Germinal center (tissue), 1 donor: ENCODE measurements around the gene CCNF.

Source experiments
- DNase-seq: peaks from one replicate; pipeline ENCODE4 v3.0.0; 2012; ENCODE audit warnings: mixed read lengths, low spot score

The CCNF gene

DNA sequence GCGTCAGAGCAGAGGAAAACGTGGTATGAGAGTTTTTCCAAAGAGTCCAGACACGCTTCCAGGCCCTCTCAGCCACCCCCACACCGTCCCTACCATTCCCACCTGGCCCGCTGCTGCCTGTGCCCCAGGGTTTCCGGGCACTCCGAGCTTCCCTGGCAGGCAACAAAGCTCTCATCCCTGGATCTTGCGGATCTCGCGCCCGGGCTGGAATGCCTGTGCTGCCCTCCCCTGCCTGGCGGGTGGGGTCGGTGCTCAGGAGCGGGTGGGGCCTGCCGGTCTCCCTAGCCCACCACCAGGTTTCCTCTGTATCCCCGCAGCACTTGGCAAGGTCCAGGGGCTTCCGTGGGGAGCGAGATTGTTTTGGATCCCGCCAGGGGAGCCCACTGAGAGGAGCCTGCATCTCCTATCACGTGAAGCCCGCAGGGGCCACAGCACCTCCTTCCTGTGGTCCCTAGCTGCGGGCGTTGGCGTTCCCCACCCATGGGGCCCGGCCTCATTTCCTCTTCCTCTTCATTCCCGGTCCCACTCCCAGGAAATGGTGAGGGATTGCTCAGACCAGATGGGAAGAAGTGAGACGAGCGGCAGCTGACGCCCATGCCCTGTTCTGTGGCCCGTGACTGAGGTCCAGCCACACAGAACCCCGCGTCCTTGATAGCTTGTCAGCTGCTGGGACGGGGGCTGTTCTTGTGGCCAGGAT is 56.7 kb downstream of the CCNF start:
- no peak for DNase-seq

DNA sequence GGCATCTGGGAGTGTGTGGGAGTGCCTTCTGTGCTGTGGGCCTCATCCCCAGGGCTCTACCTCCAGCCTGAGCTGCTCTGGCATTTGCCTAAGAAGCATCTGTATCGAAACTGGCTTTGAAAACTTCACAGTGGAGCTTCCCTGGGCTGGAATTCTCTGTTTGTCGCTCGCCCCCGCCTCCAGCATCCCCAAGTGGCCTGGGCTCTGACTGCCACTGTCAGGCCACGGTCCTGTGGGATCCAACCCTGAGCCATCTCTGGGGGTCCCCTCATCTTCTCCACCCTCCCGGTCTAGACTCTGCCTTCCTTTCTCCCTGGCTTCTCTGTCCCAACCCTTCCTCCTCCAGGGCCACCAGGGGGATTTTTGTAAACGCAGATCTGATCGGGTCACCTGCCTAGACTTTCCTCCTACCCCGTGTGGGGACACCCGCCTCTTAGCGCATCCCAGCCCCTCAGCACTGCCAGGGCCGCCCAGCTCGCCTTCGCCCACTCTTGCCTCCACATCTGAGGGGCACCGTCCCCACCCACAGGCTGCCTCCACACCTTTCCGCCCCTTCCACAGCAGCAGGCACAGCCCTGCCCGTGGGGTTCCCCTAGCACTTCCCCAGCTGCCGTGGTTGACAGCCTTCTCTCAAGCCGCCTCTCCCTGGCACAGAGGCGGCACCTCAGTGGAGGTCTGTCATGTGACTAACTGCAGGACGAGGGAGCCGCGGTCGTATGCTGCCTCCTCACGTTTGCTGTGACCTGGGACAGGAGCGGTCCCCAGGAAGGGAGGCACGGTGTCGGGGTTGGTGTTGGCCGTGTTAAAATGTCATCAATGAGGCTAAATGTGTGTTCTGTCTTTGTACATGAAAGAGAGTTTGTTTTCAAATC is 57.6 kb downstream of the CCNF start:
- peak; percentile 88 for DNase-seq

DNA sequence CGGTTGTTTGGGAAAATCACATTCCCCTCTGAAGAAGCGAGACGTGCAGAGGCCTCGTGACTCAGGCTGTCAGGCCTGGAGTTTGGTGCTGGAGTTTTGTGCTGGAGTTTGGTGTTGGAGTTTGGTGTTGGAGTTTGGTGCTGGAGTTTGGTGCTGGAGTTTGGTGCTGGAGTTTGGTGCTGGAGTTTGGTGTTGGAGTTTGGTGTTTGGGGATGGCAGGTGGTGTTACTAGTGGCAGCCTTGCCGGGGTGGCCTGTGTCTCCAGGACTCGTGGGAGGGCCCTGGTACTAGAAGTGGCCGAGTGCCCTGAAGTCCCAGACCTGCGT is 58.2 kb downstream of the CCNF start:
- no peak for DNase-seq

DNA sequence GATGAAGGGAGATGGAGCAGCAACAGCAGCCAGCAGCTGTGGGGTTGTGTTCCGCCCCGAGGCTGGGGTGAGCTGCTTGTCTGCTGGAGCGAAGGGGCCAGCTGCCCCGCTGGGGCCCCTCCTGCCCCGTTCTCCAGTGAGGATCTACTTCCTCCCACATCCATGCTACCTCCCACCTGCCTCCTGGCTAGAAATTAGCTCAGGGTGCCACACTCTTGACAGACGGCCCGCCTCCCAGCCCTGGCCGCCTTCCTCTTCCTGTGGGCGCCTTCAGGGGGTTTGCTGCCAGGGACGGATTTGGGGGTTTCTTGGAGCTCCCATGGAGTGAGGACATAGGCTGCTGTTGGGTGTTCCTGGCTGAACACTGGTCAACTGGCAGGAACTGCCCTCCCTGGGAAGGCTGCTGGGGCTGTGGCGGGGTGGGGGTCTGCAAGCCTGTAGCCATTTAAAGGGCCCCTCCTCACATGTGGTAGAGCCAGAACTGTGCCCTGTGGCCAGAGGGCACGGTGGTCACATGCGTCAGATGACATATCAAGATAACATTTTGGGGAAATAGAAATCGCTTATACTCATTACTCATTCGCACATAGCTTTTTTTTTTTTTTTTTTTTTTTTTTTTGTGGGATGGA is 58.8 kb downstream of the CCNF start:
- no peak for DNase-seq

DNA sequence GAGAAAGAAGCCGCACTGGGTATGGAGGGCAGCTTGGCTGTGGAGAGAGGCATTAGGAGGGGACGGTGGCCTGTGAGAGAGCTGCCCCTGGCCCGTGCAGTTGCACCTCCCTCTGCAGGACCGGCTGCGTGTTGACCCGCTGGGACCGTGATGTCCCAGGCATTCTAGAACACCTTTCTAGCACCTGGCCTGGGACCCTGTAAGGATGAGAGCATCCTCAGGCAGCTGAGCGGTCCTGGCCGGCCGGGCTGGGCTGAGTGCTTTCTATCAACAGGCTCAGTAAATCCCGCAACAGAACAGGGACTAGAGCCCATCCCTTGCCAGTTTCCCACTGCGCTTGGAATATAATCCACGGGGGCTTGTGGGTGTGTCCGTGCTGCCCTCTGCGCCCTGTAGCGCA is 60.3 kb downstream of the CCNF start:
- DNase-seq, result no peak

DNA sequence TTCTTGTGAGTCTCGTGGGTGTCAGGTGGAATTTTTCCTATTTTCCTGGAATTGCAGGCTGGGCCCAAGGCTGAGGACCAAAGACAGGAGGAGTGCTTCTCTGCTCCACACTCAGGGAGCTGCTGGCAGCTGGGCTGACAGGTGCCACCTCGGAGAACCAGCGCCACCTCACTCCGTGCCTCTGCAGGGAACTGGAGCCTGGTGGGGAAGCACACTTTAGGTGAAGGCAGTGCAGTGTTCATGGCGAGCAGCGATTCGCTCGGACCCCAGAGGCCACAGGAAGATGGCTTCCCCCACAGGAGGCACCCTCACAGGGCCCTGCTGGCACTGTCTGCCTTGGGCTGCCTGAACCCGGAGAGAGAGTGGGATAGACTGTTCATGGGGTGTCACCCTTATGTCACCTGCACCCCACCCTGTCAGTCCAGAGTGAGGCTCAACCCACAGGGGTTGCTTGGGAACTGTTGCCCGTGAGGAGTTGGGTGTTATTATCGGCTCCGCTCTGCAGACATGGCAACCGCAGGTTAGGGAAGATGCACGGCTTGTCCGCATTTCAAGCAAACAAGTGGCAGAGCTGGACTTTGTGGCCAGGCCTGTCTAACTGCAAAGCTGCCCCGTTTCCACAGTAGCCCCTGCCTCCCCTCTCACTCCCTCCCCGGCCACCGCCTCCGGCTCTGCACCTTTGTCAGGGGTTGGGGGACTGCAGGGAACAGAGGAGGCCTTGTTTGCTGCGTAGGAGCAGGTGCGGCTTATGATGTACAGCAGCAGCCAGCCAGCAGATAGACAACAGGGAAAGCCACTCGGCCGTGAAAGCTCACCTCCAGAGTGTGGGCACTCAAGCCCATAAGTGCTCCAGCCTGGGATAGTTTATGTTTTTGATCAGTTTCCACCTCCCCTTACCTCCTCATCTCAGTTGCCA is 61.2 kb downstream of the CCNF start:
- DNase-seq, result no peak

DNA sequence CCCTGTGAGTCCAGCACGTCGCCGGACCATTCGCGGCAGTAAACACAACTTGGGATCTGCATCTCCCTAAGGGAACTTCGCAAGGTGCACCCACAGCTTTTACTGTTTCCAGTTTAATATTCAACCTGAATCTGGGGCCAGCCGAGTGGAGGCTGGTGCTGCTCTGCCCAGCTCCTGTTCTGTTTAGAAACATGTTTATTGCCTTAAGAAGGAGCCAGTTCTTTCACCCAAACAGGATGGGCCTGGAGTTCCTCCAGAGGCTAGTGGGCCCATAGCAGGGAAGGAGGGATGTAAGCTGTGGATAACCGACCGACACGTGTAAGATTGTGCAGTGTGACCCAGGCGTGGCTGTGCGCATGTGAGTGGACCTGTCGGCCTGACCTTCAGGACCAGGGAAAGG is 63.0 kb downstream of the CCNF start:
- DNase-seq, result no peak

DNA sequence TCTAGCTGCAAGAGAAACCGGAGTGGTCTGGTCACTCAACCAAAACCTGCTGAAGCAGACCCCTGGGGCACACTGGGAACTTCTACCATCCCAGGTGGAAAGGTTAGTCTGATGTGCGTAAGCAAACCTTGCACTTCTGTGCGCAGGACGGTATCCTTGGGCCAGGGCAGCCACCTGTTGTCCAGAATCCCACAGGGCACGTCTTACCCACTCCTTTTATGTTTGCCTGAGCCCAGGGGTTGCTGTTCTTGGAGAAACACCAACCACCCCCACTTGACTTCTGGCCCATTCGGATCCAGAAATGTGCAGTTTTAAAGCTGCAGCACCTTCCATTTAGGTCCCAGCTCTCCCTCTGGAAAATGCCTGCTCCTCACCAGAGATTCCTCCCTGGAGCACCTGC is 64.4 kb downstream of the CCNF start:
- no peak for DNase-seq

DNA sequence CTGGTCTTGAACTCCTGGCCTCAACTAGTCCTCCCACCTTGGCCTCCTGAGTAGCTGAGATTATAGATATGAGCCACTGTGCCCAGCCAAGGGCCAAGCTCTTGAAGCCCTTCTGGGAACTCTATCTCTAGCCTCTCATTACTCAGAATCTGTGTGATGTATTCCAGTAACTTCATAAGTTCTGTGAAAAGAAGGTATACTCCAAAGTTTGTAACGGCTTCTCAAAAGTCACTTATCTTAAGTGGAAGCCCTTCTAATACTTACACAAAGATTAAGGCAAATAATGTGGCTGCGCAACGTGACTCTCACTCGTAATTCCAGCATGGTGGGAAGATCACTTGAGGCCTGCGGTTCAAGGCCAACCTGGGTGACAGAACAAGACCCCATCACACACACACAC is 65.4 kb downstream of the CCNF start:
- no peak for DNase-seq

DNA sequence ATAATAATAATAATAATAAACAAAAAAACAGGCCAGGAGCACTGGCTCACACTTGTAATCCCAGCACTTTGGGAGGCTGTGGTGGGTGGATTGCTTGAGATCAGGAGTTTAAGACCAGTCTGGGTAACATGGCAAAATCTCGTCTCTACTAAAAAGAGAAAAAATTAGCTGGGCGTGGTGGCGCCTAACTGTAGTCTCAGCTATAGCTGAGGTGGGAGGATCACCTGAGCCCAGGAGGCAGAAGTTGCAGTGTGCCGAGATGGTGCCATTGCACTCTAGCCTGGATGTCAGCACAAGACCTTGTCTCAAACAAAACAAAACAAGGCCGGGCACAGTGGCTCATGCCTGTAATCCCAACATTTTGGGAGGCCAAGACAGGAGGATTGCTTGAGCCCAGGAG is 65.8 kb downstream of the CCNF start:
- no peak for DNase-seq

DNA sequence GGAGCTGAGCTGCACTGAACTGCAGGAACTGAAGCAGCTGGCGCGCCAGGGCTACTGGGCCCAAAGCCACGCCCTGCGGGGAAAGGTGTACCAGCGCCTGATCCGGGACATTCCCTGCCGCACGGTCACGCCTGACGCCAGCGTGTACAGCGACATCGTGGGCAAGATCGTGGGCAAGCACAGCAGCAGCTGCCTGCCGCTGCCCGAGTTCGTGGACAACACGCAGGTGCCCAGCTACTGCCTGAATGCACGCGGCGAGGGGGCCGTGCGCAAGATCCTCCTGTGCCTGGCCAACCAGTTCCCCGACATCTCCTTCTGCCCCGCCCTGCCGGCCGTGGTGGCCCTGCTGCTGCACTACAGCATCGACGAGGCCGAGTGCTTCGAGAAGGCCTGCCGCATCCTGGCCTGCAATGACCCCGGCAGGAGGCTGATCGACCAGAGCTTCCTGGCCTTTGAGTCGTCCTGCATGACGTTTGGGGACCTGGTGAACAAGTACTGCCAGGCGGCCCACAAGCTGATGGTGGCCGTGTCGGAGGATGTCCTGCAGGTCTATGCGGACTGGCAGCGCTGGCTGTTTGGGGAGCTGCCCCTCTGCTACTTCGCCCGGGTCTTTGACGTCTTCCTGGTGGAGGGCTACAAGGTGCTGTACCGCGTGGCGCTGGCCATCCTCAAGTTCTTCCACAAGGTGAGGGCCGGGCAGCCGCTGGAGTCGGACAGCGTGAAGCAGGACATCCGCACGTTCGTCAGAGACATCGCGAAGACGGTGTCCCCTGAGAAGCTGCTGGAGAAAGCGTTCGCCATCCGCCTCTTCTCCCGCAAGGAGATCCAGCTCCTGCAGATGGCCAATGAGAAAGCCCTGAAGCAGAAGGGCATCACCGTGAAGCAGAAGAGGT is 67.2 kb downstream of the CCNF start:
- no peak for DNase-seq

DNA sequence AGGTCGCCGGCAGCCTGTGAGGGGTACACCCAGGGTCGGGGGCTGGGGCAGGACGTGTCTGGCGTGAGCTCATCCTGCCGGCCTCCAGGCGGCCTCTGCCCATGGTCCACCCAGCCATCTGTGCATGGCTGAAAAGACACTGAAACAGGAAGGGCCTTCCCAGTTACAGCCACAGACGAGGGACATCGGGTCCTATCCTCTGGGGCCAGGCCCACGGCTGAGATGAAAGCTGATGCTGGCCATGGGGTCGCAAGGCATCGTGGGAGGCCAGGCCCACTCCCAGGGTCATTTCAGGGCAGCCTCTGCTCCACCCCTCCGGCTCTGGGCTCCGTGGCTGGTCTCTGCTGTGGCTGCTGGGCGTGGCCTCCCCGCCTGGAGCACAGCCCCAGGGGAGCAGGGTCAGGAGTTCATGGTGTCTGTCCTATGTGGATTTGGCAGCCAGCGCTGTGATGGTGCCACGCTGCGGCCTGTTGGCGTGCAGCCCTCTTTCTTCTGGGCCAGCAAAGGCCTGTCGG is 67.9 kb downstream of the CCNF start:
- no peak for DNase-seq

DNA sequence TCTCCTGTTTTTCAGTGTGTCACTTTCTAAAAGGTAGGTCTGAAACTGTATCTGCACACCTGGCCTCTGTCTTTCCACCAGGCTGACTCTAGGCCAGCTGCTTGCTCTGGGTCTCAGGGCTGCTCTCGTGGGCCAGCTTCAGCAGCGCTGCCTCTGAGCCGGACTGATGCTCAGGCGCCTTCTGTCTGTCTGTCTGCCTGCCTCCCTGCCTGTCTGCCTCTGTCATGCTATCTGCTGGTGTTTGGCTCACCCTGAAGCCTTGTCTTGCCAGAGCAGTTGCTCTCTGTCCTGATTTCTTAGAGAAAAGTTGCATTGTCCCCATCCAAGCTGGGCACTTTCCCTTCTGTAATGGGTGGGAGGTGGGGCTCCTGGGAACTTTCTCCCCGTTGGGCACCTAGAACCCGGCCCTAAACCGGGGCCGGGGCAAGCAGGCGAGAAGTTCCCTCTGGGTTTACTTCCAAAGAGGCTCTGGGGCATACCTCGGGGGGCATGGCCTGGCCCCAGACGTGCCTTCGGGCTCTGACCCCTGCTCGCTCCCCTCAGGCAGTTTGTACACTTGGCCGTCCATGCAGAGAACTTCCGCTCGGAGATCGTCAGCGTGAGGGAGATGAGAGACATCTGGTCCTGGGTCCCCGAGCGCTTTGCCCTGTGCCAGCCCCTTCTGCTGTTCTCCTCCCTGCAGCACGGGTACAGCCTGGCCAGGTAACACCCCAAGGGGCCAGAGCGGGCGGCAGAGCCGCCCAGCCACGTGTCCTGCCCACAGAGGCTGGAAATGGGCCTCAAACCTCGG is 68.6 kb downstream of the CCNF start:
- no peak for DNase-seq

DNA sequence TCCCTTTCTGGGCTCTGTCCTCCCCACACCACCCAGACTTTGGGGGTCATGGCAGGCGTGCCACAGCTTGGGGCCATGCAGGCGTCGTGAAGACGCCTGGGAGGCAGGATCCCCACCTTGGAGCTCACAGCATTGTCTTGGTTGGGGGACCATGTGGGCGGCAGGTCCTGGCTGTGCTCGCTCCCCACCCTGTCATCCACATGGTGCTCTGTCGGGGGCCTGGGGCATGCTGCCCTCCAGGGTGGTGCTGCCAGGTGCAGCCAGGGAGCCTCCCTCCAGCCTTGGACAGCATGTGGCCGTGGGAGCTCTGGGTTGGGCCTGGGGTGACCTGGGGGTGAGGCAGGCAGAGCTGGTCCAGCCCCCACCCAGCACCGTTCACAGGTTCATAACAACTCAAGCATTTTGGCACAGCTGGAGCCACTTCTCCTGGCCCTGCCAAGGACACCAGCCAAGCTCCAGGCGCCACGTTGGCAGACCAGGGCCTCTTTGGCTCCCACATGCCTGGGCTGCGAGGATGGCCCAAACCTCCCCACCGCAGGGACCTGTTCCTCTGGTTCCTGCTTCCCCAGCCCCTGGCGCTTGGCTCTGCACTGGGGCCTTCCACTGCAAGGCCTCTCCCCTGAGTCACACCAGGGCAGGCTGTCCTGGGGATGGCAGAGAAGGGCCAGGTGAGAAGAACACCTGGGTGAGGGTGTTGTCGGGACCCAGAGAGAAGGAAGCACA is 69.4 kb downstream of the CCNF start:
- no peak for DNase-seq

DNA sequence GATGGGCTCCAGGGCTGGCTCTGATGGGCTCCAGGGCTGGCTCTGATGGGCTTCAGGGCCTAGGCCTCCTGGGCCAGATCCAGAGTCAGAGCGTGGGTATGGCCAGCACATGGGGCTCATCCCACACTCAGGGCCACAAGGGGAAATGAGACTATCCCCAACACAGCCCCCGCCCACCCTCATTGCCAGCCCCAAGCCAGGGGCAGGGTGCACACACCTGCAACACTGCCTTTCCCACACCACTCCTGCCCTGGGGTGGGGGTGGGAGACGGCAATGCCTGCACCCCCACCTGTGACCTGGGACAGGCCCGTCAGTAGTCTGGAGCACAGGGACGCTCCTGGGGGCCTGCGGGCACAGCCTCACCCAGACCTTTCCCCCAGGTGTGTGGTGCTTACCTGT is 70.2 kb downstream of the CCNF start:
- no peak for DNase-seq

DNA sequence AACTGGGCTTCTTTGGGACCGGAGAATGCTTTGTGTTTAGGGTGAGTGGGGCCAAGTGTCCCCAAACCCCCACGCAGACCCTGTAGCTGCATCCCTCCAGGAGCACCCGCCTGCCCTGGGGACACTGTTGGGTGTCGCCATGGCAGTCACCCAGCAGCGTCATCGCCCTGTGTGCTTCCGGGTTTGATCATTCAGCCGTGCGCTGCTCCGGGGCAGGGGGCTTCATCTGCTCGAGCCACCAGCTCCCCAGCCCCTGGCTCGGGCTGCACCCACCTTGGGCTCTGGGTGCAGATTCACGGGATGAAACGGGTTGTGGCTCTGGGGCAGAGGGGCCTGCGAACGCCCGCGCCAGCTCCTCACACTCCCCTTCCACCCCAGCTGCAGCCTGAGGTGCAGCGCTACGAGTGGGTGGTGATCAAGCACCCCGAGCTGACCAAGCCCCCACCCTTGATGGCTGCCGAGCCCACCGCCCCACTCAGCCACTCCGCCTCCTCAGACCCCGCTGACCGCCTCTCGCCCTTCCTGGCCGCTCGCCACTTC is 70.7 kb downstream of the CCNF start:
- no peak for DNase-seq

DNA sequence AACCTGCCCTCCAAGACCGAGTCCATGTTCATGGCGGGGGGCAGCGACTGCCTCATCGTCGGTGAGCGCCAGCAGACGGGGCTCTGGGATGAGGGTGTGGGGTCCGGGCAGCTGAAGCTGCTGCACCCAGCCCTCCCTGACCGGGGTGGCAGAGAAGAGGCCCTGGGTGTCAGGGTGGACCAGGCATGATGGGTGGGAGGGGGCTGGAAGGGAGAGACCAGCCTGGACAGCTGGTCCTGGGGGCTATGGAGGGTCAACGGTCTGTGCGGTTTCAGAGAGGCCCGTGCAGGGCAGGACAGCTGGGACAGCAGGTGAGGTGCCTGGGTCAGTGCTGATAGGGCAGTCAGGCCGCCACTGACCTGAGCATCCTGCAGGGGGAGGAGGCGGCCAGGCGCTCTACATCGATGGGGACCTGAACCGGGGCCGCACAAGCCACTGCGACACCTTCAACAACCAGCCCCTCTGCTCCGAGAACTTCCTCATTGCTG is 71.2 kb downstream of the CCNF start:
- DNase-seq, result no peak

DNA sequence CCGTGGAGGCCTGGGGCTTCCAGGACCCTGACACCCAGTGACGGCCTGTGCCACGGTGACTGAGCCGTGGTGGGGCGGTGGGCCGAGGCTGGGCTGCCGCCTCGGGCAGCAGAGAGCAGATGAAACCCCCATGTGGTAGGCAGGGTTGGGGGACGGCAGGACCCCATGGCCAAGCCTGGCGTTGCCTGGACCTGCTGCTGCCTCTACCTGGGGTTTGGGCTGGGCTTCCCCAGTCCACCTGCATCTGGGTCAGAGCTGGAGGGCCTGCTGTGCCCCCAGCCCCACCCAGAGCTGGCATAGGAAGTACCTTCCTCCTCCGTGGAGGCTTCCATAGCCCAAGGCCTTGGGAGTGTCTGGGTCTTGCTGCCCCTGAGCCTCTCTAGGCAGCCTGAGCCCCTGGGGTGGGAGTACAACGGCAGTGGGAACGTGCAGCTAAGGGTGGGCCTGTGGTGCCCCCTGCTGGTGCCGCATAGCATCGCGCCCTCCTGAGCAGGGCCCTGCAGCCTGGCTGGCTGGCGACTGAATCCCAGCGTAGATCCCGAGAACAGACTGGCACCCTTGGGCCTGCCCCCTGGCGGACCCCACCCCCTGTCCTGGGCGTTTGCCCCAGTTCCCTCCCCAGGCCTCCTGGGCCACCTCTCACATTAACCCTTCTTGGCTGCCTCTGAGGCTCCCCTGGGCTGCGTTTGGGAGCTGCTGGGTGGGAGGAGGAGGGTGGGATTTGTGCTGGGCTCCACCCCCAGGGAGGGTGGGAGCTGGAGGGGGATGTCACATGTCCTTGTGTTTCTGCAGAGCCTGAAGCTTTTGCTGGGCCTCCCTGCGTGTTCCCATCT is 71.9 kb downstream of the CCNF start:
- peak; percentile 82 for DNase-seq
